GM18505 (cell line): ENCODE results near the gene IL17F.

Experiments
- ATAC-seq: cut with Tn5 transposase; IDR thresholded peaks from one replicate; pipeline ENCODE4 v1.9.1; 2021; ENCODE audit not compliant: unreplicated experiment
- POLR2A ChIP-seq: IDR thresholded peaks from 4 replicates; pipeline ENCODE4 v1.6.1; 2011; ENCODE audit warnings: borderline replicate concordance; ENCODE audit not compliant: insufficient read depth, insufficient read length; ENCODE audit errors: extremely low read depth

Gene IL17F

DNA sequence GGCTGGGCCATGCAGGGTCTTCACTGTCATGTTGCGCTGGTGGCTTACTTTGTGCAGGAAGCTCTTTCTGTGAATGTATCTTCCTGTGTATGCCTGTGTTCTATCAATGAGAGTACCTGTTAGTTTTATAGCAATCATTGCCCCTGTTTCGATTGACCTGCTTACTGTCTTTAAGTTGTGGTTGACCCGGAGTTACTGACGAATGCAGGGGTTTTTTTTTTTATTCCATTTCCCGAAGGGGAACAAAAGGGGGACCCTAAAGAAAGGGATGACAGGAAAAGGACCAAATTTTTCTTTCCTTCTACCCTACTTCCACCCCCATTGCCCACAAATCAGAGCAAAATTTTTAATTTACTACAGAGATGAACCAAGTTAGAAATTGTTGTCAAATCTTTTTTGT is at the start of gene IL17F:
TSS of gene IL17F (minus strand) at position 101 of the 400 bp plus-strand sequence. CDS start at position 30, 71 bp downstream.
- TF ChIP-seq POLR2A: no peak
- no peak for ATAC-seq

DNA sequence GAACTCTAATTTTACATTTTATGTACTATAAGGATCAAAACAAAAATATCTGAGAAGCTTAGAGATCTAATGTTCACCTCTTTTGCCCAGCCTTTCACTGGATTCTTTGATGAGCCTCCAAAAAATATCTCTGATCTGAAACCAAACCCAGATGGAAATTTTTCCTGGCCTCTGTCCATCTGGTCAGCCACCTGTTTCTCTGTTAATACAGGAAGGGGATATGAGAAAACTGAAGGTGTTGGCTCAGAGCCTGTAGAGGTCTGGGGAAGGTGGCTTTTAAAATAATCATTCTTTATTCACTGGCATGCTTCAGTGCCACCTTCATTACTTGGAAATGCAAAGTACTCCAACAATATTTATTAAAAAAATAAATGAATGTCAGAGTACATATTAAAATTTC is 48.8 kb upstream of the IL17F start:
- no peak for ATAC-seq
- no peak for TF ChIP-seq POLR2A

DNA sequence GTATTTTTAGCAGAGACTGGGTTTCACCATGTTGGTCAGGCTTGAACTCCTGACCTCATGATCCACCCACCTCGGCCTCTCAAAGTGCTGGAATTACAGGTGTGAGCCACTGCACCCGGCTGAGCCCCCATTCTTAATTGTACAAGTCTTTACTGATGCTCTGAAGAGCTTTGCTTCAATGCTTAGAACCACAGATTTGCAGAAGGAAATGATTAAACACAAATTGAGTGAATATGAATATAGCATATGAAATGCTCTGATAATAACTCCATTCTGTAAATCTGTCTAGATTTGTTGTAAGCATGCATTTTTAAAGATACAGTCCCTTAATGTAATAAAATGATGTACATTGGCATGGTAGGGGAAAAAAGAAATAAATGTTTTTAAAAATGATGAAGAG is 44.5 kb upstream of the IL17F start:
- no peak for TF ChIP-seq POLR2A
- no peak for ATAC-seq

DNA sequence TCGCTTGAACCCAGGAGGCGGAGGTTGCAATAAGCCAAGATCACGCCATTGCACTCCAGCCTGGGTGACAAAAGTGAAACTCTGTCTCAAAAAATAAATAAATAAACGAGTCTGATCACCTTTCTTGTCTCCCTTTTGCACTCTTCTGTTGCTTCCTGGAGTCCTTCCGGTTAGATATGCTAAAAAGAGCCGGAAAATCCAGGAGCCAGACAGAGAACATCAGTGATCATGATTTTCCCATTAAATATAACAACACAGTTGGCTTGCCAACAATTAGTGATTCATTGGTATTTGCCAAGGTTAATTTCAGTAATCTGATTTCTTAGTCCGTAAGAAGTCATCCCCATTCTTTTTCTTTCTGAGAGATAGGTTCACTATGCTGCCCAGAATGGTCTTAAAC is 43.9 kb upstream of the IL17F start:
- ATAC-seq: no peak
- TF ChIP-seq POLR2A: no peak

DNA sequence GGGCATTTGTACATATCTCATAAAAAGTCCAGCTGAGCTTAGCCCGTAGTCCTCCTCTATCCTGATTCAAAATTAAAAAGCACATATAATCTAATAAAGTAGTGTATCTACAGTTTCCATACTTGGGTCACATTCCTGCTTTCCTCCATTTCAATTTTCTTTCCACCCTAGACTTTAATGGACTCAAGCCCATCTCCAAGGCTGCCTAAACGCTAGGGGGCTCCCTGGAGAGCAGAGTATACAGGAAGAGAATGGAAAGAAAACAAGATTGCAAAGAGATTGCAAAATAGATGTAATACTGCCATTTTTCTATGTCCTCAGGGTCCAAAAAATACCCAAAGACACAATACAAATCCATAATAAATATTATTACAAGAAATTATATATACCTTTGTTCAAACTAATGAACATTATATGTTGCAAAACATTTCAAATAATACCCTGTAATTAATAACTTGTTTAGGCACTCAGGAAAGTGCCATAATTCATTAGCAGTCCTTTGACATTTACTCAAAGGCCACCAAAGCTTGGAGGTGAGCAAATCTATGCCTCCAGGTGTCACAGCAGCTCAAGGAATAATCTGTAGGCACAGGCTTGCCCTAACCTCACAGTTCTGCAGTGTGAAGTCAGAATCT is 42.6 kb upstream of the IL17F start:
- ATAC-seq: no peak
- no peak for TF ChIP-seq POLR2A

DNA sequence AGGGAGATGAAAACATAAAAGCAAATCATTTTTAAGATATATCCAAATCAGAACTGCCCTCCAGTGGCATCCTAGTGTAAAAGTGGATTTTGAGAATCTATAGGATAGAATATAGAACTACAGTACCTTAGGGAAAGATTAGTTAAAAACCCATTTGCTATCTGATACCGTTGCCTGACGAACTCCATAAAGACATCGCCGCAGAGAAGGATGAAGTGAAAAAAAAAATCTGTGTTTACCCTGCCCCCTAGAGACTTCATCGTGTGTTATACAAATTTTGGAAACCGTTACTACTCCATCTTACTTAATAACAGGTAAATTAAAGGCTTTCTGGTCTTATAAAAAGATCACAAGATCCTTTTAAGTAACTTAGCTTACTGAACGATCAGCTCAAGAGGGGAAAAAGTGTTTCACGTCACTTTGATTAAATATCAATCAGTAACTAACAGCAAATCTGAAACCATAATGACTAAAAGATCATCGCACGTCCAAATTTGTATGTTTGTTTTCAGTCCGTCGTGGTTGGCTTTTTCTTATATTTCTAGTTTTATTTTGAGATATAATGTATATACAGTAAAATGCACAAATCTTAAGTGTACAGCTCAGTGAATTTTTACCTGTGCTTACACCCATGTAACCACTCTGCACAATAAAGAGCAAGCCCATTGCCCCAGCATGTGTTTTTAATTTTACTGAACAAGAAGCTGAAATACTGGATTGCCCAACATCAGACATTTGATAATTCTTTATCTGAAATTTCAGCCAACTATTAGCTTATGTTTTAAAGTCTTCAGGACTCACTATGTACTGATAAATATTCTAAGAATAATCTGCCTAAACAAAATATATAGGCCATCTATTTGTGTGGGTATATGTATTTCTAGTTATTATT is 41.1 kb upstream of the IL17F start:
- TF ChIP-seq POLR2A: no peak
- ATAC-seq: no peak

DNA sequence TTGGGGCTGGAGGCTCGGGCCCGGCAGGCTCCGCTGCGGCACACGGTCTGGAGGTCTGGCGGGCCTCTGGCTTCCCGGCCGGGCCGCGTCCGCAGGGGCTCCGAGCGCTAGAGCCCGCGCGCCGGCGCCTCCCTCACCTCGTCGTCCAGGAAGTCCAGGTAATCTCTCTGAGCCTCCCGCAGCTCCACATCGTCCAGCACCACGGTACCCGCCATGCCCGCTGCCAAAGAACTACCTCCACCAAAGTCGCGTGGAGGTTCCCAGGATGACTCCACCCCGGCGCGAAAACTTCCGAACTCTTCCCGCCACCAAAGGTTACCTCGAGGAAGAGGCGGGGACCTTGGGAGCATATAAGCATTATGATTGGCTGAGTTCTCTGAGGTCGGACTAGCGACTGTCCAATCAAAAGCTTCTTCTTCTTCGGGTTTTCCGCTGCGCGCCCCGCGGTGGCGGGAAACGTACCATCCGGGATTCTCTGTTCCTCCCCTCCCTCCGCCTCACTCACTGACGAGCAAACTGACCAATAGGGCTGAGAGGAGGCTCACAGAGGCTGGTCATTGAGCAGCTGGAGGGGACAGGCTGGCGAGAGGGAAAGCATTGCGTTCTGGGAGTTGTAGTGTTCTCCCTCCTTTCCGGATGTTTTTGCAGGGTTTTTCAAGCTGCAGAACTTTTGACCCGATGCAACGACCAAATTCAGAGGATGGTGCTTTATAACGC is 40.3 kb upstream of the IL17F start, which contains the start of gene MCM3:
TSS of gene MCM3 (minus strand) at position 283 of the 717 bp plus-strand sequence. CDS start at position 215, 68 bp downstream.
- peak; percentile 97 for ATAC-seq
- TF ChIP-seq POLR2A: peak; percentile 70

DNA sequence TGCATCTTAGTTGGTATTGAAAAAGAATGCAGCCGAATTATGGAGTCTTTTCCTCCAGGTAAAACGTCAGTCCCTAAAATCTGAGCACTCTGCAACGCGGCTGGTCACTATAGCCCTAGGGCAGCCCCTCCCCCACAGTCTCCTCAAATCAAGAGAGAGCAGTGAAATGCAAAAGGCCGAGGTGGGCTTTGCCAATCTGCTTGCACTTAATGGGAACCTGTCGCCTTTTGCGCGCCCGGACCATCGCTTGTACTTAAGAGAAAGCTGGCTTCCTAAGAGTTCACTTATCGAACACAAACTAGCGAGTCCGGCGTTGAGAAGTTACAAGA is 39.8 kb upstream of the IL17F start:
- TF ChIP-seq POLR2A: no peak
- peak; percentile 5 for ATAC-seq

DNA sequence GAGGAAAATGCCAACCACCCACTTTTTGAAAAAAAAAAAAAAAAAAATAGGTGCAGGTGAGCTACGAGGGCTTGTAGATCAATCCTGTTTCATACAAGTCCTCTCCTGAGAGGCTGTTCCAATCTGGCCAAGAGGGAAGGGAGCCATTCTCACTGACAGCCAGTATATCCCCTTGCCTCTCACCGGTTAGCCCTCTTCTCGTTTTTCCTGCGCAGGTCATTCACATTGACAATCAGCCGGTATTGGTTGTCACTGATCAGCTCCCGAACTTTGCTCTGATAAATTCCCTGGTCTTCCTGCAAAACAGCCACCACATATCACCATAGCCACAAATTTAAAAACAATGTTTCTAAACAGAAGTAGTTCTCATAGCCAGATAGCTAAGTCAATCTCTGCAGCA is 38.8 kb upstream of the IL17F start:
- TF ChIP-seq POLR2A: no peak
- no peak for ATAC-seq

DNA sequence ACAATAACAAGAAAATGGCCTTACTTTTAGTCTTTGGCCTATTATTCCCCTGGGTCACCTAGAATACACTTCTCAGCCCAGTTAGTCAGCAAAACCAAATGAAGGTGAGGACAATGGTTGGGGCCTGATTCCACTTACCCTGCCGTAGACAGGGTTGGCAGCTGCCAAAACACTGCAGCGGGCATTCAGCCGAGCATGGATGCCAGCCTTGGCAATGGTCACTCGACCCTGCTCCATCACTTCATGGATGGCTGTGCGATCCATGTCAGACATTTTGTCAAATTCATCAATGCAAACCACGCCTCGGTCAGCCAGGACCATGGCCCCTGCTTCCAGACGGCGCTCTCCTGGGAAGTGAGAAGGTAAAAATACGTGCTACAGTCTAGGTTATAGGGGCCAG is 31.8 kb upstream of the IL17F start:
- no peak for ATAC-seq
- no peak for TF ChIP-seq POLR2A

DNA sequence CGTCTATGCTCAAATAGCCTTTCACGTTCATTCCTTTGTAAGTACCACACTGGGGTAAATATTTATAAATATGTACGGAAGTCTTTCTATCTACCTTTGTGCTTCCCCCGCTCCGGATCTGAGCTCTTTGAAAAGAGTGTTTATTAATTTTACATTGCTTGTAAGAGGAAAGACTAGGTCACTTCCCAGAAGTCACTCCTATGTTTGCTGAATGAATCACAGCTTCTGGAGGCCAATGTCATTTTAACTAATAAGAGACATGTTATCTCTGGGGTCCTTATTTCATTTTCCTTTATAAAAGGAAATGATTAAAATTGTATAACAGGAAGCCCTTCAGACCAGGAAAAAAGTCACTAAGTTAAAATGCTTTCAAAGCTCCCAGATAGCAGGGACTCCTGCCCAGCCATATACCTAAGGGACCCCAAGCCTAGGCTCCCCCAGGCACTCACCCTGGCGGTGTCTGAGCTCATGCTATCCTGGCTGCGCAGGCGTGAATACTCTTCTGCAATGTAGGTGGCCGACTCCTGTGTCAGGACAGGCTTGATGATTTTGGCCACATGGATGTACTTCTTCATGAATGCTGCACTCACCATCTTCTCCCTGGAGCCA is 27.7 kb upstream of the IL17F start:
- no peak for ATAC-seq
- no peak for TF ChIP-seq POLR2A

DNA sequence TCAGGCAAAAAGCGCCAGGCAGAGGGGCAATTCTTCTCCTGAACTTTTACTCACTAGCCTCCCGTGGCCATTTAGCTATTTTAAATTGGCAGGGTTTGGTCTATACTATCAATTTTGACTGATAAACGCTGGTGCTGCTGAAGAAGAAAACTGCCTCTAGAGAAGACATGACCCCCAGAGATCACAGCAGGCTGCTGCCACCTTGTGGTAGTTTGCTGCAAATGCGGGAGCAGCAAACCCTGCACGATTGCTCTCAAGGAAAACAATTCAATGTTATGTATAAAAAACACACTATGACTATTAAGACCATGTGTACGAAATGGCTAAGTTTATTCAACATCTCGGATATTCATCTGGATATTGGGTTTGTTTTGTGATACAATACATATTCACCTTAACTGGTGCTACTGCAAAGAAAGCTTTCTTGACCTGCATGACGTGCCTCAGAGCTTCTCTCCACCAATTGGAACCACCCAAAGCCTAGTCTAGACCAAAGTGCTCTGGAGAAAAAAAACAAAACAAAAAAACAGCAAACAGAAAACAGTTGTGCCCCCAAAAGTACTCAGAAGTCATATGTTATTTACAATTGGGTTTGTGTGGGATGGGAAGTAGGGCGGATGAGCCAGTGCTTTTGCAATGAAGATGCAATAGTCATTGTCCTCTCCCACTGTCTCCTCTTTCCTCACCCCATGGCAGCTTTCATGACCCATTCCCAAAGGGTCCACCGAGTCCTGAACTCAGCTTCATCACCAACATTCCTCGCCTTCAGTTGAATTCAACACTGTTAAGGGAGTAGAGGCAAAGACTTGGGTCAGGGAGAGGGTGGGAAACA is 19.6 kb upstream of the IL17F start:
- no peak for TF ChIP-seq POLR2A
- peak; percentile 71 for ATAC-seq
